WTC11 (cell line): Measurements from ENCODE around the gene GABRR3. TPM values are rescaled to one million over a fixed set of nuclear protein-coding genes. Genes with fewer than 3 reads are reported as not detected.
A peak's percentile ranks its signal among the peaks of the same experiment; 100 is the strongest.

Experiments
- ATAC-seq: fragments of 200-7000 bp; cut with Tn5 transposase; 2 replicates; pipeline ENCODE4 v1.10.0; 2021; ENCODE audit warnings: mild to moderate bottlenecking, moderate library complexity
- CTCF ChIA-PET: fragments of 300-600 bp; sonication (Branson Sonifier 250); formaldehyde crosslinking; loops from one replicate; lab custom pipeline; 2021; ENCODE audit warnings: antibody characterized with exemption; lab: Charles Lee
- POLR2A ChIA-PET: fragments of 350-600 bp; sonication (Branson Sonifier 250); formaldehyde crosslinking; loops from one replicate; lab custom pipeline; 2021; ENCODE audit warnings: antibody characterized with exemption; lab: Charles Lee
- DNase-seq: peaks from one replicate; pipeline ENCODE4 v3.0.0; 2021; ENCODE audit warnings: low spot score
- H3K27ac Mint-ChIP-seq: 2 replicates; pipeline ENCODE4 v1.8.0; 2021; ENCODE audit warnings: mixed read lengths
- H3K27me3 Mint-ChIP-seq: 2 replicates; pipeline ENCODE4 v1.8.0; 2021; ENCODE audit warnings: low read depth, mild to moderate bottlenecking, moderate library complexity, mixed read lengths
- H3K36me3 Mint-ChIP-seq: 2 replicates; pipeline ENCODE4 v1.8.0; 2021; ENCODE audit warnings: mixed read lengths
- H3K4me1 Mint-ChIP-seq: 2 replicates; pipeline ENCODE4 v1.8.0; 2022; ENCODE audit warnings: mixed read lengths
- H3K4me3 Mint-ChIP-seq: 2 replicates; pipeline ENCODE4 v1.8.0; 2021; ENCODE audit warnings: mild to moderate bottlenecking, moderate library complexity, mixed read lengths
- H3K9me3 Mint-ChIP-seq: 2 replicates; pipeline ENCODE4 v1.8.0; 2021; ENCODE audit warnings: mixed read lengths
- AFF4 ChIP-seq: sonication (generic); formaldehyde crosslinking; IDR thresholded peaks from 2 replicates; pipeline ENCODE4 v1.8.1; 2023; ENCODE audit warnings: mild to moderate bottlenecking, missing genetic modification reagents, borderline replicate concordance
- AR ChIP-seq: fragments of 250-450 bp; sonication (Bioruptor Pico); IDR thresholded peaks from 2 replicates; pipeline ENCODE4 v1.9.0; 2021; ENCODE audit warnings: mild to moderate bottlenecking
- ARID4B ChIP-seq: sonication (generic); formaldehyde crosslinking; IDR thresholded peaks from 2 replicates; pipeline ENCODE4 v1.8.0; 2023; ENCODE audit warnings: missing genetic modification reagents, mild to moderate bottlenecking, borderline replicate concordance
- CBFB ChIP-seq: sonication (generic); formaldehyde crosslinking; IDR thresholded peaks from 2 replicates; pipeline ENCODE4 v1.8.1; 2022; ENCODE audit warnings: mild to moderate bottlenecking, low read depth, missing genetic modification reagents
- CREB1 ChIP-seq: sonication (generic); formaldehyde crosslinking; IDR thresholded peaks from 2 replicates; pipeline ENCODE4 v1.8.0; 2023; ENCODE audit warnings: mild to moderate bottlenecking, missing genetic modification reagents
- CREM ChIP-seq: sonication (generic); formaldehyde crosslinking; IDR thresholded peaks from 2 replicates; pipeline ENCODE4 v1.8.1; 2022; ENCODE audit warnings: mild to moderate bottlenecking, missing genetic modification reagents, moderate library complexity
- JUN ChIP-seq: sonication (generic); formaldehyde crosslinking; IDR thresholded peaks from 2 replicates; pipeline ENCODE4 v1.8.0; 2023; ENCODE audit warnings: mild to moderate bottlenecking, missing genetic modification reagents
- MXD4 ChIP-seq: fragments of 250-450 bp; sonication (Bioruptor Pico); IDR thresholded peaks from 2 replicates; pipeline ENCODE4 v1.8.0; 2021; ENCODE audit warnings: mild to moderate bottlenecking, moderate library complexity, borderline replicate concordance
- NFE2L1 ChIP-seq: sonication (generic); formaldehyde crosslinking; IDR thresholded peaks from 2 replicates; pipeline ENCODE4 v1.8.1; 2023; ENCODE audit warnings: missing genetic modification reagents
- NFYB ChIP-seq: sonication (generic); formaldehyde crosslinking; conservative IDR thresholded peaks from 2 replicates; pipeline ENCODE4 v1.8.0; 2022; ENCODE audit warnings: low read depth, missing genetic modification reagents
- RORB ChIP-seq: fragments of 250-450 bp; sonication (Bioruptor Pico); IDR thresholded peaks from 2 replicates; pipeline ENCODE4 v1.9.0; 2021; ENCODE audit warnings: mild to moderate bottlenecking
- SP1 ChIP-seq: sonication (generic); formaldehyde crosslinking; conservative IDR thresholded peaks from 2 replicates; pipeline ENCODE4 v1.8.1; 2022; ENCODE audit warnings: missing genetic modification reagents
- TCF7 ChIP-seq: sonication (generic); formaldehyde crosslinking; IDR thresholded peaks from 2 replicates; pipeline ENCODE4 v1.8.0; 2022; ENCODE audit warnings: mild to moderate bottlenecking, low read depth, missing genetic modification reagents, moderate library complexity
- ZNF263 ChIP-seq: sonication (generic); formaldehyde crosslinking; IDR thresholded peaks from 2 replicates; pipeline ENCODE4 v1.8.1; 2022; ENCODE audit warnings: low read depth, mild to moderate bottlenecking, moderate library complexity, missing genetic modification reagents
- ZNF671 ChIP-seq: fragments of 250-450 bp; sonication (Bioruptor Pico); IDR thresholded peaks from 2 replicates; pipeline ENCODE4 v1.8.0; 2021; ENCODE audit warnings: mild to moderate bottlenecking
- total RNA-seq: library from RNA; stranded (reverse); gene quantifications from 3 replicates; pipeline ENCODE4 v1.2.3, GENCODE V29; 2021
- TF ChIP-seq, protein P1 (sequence below): sonication (generic); formaldehyde crosslinking; IDR thresholded peaks from 2 replicates; pipeline ENCODE4 v1.8.1; 2023; ENCODE audit warnings: mild to moderate bottlenecking, missing genetic modification reagents, moderate library complexity
- TF ChIP-seq, protein P2 (sequence below): sonication (generic); formaldehyde crosslinking; IDR thresholded peaks from 2 replicates; pipeline ENCODE4 v1.8.0; 2022; ENCODE audit warnings: mild to moderate bottlenecking, missing genetic modification reagents
- TF ChIP-seq, protein P3 (sequence below): sonication (generic); formaldehyde crosslinking; IDR thresholded peaks from 2 replicates; pipeline ENCODE4 v1.8.0; 2023; ENCODE audit warnings: mild to moderate bottlenecking, missing genetic modification reagents

GABRR3 gene
- total RNA-seq, 1 experiment from 2014 or later: not detected

GRCh38 chr3:97981886-97982285, 53.2 kb downstream of the GABRR3 start (continued):
- no peak for TF ChIP-seq SP1 (CRISPR knock-in tag)

DNA sequence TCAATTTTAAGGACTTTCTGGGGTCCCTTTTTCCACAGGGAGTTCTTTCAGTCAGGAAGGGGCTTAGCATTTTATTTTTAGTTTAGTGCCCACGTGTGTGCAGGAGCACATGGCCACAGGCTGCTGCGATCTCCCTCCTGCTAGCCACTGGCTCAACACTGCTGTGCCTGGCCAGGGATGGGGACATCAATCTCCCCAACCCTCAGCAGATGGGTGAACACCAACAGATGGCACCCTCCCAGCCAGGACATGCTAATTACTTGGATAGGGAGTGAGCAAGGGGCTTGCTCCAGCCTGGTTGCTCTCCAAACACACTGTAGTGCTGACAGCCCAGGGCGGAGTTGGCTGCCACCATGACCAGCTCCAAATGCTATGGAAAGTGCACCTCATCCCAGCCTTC, 55.5 kb downstream of the GABRR3 start:
- DNase-seq: peak; percentile 34
- no peaks in the 10 kb centered on the region for H3K27me3 Mint-ChIP-seq
- POLR2A ChIA-PET: no interaction called here
- no peaks in the 10 kb centered on the region for H3K36me3 Mint-ChIP-seq
- 0 out of 2 replicates have a peak, but pooled peaks cover 16% of the 10 kb centered on the region for H3K4me1 Mint-ChIP-seq
- CTCF ChIA-PET: no interaction called here
- no peak overlapping the region for H3K27ac Mint-ChIP-seq
- peak; percentile 95 for ATAC-seq
- no peaks in the 10 kb centered on the region for H3K9me3 Mint-ChIP-seq
- H3K4me3 Mint-ChIP-seq: no peak overlapping the region
- no peak for TF ChIP-seq NFE2L1
- TF ChIP-seq RORB (CRISPR knock-in tag): no peak
- TF ChIP-seq TCF7 (CRISPR knock-in tag): no peak
- TF ChIP-seq AFF4: no peak
- TF ChIP-seq, protein P1, sequence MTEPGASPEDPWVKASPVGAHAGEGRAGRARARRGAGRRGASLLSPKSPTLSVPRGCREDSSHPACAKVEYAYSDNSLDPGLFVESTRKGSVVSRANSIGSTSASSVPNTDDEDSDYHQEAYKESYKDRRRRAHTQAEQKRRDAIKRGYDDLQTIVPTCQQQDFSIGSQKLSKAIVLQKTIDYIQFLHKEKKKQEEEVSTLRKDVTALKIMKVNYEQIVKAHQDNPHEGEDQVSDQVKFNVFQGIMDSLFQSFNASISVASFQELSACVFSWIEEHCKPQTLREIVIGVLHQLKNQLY (CRISPR knock-in tag): no peak
- TF ChIP-seq, protein P2, sequence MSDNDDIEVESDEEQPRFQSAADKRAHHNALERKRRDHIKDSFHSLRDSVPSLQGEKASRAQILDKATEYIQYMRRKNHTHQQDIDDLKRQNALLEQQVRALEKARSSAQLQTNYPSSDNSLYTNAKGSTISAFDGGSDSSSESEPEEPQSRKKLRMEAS (CRISPR knock-in tag): peak; percentile 25; the same call in 1 of the 2 replicates
- no peak for TF ChIP-seq CREM (CRISPR knock-in tag)
- no peak for TF ChIP-seq JUN (CRISPR knock-in tag)
- TF ChIP-seq, all 79 proteins: peak for 1

GRCh38 chr3:97975466-97975865, 59.6 kb downstream of the GABRR3 start:
- no peak overlapping the region for H3K4me3 Mint-ChIP-seq
- POLR2A ChIA-PET: no interaction called here
- no peak for TF ChIP-seq ARID4B (CRISPR knock-in tag)
- no peak for TF ChIP-seq CREB1 (CRISPR knock-in tag)
- TF ChIP-seq ZNF263 (CRISPR knock-in tag): no peak
- no peak for TF ChIP-seq NFYB (CRISPR knock-in tag)
- TF ChIP-seq, protein P3, sequence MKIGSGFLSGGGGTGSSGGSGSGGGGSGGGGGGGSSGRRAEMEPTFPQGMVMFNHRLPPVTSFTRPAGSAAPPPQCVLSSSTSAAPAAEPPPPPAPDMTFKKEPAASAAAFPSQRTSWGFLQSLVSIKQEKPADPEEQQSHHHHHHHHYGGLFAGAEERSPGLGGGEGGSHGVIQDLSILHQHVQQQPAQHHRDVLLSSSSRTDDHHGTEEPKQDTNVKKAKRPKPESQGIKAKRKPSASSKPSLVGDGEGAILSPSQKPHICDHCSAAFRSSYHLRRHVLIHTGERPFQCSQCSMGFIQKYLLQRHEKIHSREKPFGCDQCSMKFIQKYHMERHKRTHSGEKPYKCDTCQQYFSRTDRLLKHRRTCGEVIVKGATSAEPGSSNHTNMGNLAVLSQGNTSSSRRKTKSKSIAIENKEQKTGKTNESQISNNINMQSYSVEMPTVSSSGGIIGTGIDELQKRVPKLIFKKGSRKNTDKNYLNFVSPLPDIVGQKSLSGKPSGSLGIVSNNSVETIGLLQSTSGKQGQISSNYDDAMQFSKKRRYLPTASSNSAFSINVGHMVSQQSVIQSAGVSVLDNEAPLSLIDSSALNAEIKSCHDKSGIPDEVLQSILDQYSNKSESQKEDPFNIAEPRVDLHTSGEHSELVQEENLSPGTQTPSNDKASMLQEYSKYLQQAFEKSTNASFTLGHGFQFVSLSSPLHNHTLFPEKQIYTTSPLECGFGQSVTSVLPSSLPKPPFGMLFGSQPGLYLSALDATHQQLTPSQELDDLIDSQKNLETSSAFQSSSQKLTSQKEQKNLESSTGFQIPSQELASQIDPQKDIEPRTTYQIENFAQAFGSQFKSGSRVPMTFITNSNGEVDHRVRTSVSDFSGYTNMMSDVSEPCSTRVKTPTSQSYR (CRISPR knock-in tag): no peak
- TF ChIP-seq TCF7 (CRISPR knock-in tag): no peak
- TF ChIP-seq AR (CRISPR knock-in tag): no peak
- no peak for TF ChIP-seq MXD4
- TF ChIP-seq JUN (CRISPR knock-in tag): no peak
- no peak for TF ChIP-seq ZNF671 (CRISPR knock-in tag)
- TF ChIP-seq CREM (CRISPR knock-in tag): no peak
- TF ChIP-seq CBFB (CRISPR knock-in tag): no peak
- TF ChIP-seq, protein P1 (CRISPR knock-in tag): no peak

More at GRCh38 chr3:97975466-97975865, 59.6 kb downstream of the GABRR3 start:
- H3K4me1 Mint-ChIP-seq: peaks cover 28% of the 10 kb centered on the region
- H3K27ac Mint-ChIP-seq: no peak overlapping the region
- peaks cover 21% of the 10 kb centered on the region for H3K27me3 Mint-ChIP-seq
- no peaks in the 10 kb centered on the region for H3K9me3 Mint-ChIP-seq
- DNase-seq: no peak
- no peak for ATAC-seq
- H3K36me3 Mint-ChIP-seq: no peaks in the 10 kb centered on the region
- CTCF ChIA-PET: no interaction called here
